Ovary (tissue), 3 donors: ENCODE data around the gene WNT2B.

Experiments
- CTCF ChIP-seq, 3 donors: fragments of 450-650 bp in 2 of 3; fragments of 200-600 bp in 1 of 3; IDR thresholded peaks; one replicate each; pipeline versions ENCODE4 v1.5.1 to v1.8.0; 2016 to 2022; ENCODE audit warnings: antibody characterized with exemption in 3 of 3, mild to moderate bottlenecking in 1 of 3
- POLR2A ChIP-seq: fragments of 450-650 bp; IDR thresholded peaks from one replicate; pipeline ENCODE4 v1.6.1; 2017; ENCODE audit warnings: antibody characterized with exemption, mild to moderate bottlenecking, moderate library complexity
- donor health status: DM: no; HTN: no; CAD: no.

DNA sequence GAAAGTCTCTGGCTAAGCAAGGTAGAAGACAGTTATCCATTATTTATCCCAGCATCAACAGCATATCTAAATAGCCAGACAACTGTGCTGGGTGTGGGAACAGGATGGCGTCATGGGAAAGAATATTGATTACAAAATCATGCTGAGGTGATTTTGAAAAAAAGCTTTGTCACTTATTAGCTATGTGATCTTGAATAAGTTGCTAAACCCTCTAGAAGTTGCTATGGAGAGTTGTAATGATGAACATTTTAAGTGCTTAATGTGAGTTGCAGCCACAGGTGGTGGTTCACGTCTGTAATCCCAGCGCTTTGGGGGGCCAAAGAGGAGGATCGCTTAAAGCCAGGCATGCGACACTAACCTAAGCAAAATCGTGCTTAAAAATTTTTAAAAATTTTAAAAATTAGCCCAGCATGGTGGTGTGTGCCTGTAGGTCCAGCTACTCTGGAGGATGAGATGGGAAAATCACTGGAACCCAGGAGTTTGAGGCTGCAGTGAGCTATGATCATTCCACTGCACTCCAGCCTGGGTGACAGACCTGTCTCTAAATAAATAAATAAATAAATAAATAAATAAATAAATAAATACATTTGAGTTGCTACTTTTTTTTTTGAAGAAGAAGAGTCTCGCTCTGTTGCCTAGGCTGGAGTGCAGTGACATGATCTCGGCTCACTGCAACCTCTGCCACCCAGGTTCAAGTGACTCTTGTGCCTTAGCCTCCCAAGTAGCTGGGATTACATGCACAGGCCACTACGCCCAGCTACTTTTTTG, 33.6 kb downstream of the WNT2B start:
- TF ChIP-seq CTCF (IDR thresholded peaks at IDR 0.05): no peak
- TF ChIP-seq POLR2A: no peak
